HK-2 (cell line): ENCODE data around the gene DAPK1.
"Not testable (repeated sequence)": the region's sequence is repeated elsewhere in the genome, so short reads cannot be mapped to it uniquely, and the experiment has no call there.

Experiments
- DNase-seq: peaks from one replicate; pipeline ENCODE4 v3.0.0-alpha.2; 2018; ENCODE audit not compliant: unreplicated experiment

Gene DAPK1

DNA sequence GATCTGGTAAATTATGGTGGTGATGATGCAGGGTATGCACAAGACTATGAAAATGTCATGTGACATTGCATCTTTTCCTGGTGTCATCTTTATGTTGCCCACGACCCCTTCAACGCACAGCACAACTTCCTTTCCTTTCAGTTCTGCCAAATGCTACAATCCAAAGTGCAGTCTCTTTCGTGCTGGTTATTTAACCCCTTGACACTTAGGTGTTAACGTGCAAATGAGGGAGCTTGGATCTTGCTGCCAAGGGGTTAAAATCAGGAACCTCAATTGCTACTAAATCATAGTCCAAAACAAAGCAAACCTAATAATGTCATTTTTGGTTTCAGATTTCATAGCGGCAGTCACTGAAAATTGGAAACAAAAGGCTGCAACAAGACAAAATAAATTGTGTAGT lies 244.2 kb downstream of the DAPK1 start:
- no peak for DNase-seq

- no peak for DNase-seq
These were observed 245.3 kb downstream of the DAPK1 start for GRCh38 chr9:87742813-87743428.

DNA sequence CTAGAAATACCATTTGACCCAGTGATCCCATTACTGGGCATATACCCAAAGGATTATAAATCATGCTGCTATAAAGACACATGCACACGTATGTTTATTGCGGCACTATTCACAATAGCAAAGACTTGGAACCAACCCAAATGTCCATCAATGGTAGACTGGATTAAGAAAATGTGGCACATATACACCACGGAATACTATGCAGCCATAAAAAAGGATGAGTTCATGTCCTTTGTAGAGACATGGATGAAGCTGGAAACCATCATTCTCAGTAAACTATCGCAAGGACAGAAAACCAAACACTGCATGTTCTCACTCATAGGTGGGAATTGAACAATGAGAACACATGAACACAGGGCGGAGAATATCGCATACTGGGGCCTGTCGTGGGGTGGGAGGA lies 246.6 kb downstream of the DAPK1 start:
- DNase-seq, result not testable (repeated sequence)

DNA sequence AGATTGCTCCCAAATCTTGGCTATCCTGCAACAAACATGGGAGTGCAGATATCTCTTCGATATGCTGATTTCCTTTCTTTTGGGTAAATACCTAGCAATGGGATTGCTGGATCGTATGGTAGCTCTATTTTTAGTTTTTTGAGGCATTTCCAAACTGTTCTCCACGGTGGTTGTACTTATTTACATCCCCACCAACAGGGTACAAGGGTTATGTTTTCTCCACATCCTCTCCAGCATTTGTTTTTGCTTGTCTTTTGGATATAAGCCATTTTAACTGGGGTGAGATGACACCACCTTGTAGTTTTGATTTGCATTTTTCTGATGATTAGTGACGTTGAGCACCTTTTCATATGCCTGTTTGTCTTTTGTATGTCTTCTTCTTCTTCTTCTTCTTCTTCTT lies 248.5 kb downstream of the DAPK1 start:
- no peak for DNase-seq

DNA sequence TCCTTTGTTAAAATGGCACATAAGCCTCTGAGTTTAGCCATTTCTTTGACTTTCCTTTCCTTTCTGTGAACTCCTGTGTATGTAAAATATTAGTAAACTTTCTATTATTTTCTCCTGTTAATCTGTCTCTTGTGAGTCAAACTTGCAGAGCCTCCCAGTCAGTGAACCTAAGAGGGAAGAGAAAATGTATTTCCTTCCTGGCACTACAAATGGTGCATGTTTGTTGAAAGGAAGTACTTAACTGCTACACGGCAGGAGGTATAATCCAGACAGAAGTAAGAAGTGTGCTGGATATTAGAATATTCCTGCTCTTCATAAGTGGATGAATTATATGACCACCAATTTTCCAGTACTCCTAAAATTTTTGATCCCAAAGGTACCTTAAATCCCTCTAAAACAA lies 251.2 kb downstream of the DAPK1 start:
- no peak for DNase-seq

- no peak for DNase-seq
These were observed 251.8 kb downstream of the DAPK1 start for GRCh38 chr9:87749335-87750035.

DNA sequence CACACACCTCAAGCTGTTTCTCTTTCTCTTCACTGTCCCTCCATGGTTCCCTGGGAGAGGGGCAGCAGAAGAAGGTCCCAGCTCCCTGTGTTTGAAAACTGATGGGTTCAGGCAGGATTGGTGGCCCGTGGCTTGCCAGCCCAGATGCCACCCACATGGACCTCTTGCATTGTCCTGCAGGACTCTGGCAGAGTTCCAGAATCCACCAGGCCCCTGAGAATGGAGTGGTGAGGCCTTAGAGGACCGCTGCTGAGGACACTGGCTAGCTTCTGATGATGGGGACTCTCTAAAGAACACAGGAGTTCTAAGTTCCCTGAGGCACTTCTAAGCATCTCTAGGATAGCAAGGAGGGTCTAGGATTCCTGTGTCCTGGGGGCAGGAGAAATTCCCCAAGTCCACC lies 253.1 kb downstream of the DAPK1 start:
- DNase-seq, result no peak

DNA sequence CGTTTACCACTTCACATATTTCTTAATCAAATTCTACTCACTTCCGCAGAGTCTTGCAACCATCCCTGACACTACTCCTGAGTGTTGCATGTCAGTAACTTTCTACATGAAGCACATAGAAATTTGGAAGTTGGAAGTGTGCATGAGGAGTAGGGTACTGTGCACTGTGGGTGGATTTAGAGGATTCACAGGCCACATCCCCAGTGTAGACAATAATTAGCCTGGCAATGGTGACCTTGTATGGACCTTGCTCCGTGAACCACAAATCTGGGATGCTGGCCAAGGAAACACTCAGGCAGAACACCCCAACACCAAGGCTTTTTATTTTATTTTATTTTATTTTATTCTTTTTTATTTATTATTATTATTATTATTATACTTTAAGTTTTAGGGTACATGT lies 253.8 kb downstream of the DAPK1 start:
- DNase-seq, result no peak

- no peak for DNase-seq
These were observed 254.2 kb downstream of the DAPK1 start for GRCh38 chr9:87751868-87752267.

- no peak for DNase-seq
These were observed 255.6 kb downstream of the DAPK1 start for GRCh38 chr9:87753313-87753712.
